ENCODE measurements around the gene RBL1. TPM values are rescaled to one million over a fixed set of nuclear protein-coding genes. Genes with fewer than 3 reads are reported as not detected.
A peak's percentile ranks its signal among the peaks of the same experiment; 100 is the strongest.

The RBL1 gene
- total RNA-seq, 3 donors from 2014 or later = 4.6 to 10.8 (median 10.4) TPM

DNA sequence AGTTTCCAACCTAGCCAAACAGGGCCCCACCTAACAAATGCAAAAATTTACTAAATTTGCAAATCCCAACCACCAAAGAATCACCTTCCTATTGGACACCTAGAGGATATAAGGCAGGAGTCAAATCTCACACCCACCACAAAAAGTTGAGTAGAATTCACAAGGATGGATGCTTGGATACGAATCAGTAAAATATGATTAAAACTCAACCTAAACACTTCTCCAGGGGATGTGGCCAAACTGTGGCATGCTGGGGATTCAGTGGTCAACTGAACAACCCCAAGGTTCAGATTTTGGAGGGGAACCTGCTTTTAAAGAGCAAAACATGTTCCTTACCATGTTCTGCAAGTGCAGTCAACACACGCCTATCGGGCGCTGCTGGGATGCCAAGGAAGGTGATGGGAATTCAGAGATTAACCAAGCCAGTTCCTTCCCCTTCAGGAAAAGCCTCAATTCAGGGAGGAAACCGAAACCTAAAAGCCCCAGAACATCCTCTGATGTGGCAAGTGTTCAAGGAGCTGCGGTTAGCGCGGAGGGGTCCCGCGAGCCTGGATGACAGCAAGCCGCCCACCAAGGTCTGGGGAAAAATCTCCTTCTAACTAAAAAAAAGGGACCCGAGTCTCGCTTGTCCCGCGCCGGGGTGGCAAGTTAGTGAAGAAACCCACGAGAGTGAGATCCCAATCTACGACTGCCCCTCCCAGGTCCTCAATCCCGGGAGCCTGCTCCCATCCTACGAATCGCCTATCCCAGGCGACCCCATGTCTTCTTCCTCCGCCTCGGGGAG lies 145.2 kb downstream of the RBL1 start:
- TF ChIP-seq, protein P1, sequence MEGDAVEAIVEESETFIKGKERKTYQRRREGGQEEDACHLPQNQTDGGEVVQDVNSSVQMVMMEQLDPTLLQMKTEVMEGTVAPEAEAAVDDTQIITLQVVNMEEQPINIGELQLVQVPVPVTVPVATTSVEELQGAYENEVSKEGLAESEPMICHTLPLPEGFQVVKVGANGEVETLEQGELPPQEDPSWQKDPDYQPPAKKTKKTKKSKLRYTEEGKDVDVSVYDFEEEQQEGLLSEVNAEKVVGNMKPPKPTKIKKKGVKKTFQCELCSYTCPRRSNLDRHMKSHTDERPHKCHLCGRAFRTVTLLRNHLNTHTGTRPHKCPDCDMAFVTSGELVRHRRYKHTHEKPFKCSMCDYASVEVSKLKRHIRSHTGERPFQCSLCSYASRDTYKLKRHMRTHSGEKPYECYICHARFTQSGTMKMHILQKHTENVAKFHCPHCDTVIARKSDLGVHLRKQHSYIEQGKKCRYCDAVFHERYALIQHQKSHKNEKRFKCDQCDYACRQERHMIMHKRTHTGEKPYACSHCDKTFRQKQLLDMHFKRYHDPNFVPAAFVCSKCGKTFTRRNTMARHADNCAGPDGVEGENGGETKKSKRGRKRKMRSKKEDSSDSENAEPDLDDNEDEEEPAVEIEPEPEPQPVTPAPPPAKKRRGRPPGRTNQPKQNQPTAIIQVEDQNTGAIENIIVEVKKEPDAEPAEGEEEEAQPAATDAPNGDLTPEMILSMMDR (IDR thresholded peaks at IDR 0.05) = peak in 1 of 3 donors; percentile 19
- no peak for TF ChIP-seq POLR2A (IDR thresholded peaks at IDR 0.05)
- Histone ChIP-seq H3K9me3 (no peaks in the 10 kb centered on the region), H3K4me3 (peak overlapping the region; percentile 87 to 98 (median 97)), H3K4me1 (no peaks in the 10 kb centered on the region), H3K27ac (peak overlapping the region; percentile 89 to 90), H3K36me3 (no peaks in the 10 kb centered on the region), H3K27me3 (no peaks in the 10 kb centered on the region)
- intact Hi-C loops (cut with DNase I; ENCODE audit: low total_unique reads) = no loop called here
- no peak for DNase-seq (ENCODE audit: low spot score in 2 of 2)

Other genes starting within 250 kb of the RBL1 start
- 1 to 10 TPM in 1 of 3 donors, not detected in 2; 1.1 TPM for gene TLDC2, start 219.9 kb downstream of the RBL1 start, total RNA-seq
- 100 to 1,000 TPM; 146 to 380 (median 311) TPM for gene SAMHD1, start 144.3 kb downstream of the RBL1 start, total RNA-seq
- gene RPN2, start 83.3 kb upstream of the RBL1 start, total RNA-seq = 100 to 1,000 TPM; 108 to 161 (median 154) TPM
- 1 to 10 TPM; 2.0 to 8.3 (median 2.8) TPM for gene MROH8, start 83.6 kb upstream of the RBL1 start, total RNA-seq
- not detected for gene GHRH, start 165.8 kb upstream of the RBL1 start, total RNA-seq
- 10 to 100 TPM; 31.8 to 42.0 (median 34.7) TPM for gene MANBAL, start 193.7 kb upstream of the RBL1 start, total RNA-seq

Data from breast epithelium (tissue), 4 donors.